Measurements from ENCODE around the gene FAM222B.

GRCh38 chr17:28743243-28744103, 99.1 kb downstream of the FAM222B start, which contains the start of gene TRAF4:
- TF ChIP-seq, protein P1, sequence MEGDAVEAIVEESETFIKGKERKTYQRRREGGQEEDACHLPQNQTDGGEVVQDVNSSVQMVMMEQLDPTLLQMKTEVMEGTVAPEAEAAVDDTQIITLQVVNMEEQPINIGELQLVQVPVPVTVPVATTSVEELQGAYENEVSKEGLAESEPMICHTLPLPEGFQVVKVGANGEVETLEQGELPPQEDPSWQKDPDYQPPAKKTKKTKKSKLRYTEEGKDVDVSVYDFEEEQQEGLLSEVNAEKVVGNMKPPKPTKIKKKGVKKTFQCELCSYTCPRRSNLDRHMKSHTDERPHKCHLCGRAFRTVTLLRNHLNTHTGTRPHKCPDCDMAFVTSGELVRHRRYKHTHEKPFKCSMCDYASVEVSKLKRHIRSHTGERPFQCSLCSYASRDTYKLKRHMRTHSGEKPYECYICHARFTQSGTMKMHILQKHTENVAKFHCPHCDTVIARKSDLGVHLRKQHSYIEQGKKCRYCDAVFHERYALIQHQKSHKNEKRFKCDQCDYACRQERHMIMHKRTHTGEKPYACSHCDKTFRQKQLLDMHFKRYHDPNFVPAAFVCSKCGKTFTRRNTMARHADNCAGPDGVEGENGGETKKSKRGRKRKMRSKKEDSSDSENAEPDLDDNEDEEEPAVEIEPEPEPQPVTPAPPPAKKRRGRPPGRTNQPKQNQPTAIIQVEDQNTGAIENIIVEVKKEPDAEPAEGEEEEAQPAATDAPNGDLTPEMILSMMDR (IDR thresholded peaks at IDR 0.05; ENCODE audit: low read depth, low read length), result no peak
- TF ChIP-seq POLR2A (IDR thresholded peaks at IDR 0.05; ENCODE audit: extremely low read depth, insufficient read length) (peak; percentile 96), MYC (IDR thresholded peaks at IDR 0.05; ENCODE audit: low read depth, low read length) (peak; percentile 48)
- TF ChIP-seq, protein P2, sequence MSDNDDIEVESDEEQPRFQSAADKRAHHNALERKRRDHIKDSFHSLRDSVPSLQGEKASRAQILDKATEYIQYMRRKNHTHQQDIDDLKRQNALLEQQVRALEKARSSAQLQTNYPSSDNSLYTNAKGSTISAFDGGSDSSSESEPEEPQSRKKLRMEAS (IDR thresholded peaks at IDR 0.05; ENCODE audit: low read depth, low read length), result peak; percentile 29; the same call in 1 of the 2 replicates
